ENCODE data around the gene LPIN1.
"Not testable (repeated sequence)": the region's sequence is repeated elsewhere in the genome, so short reads cannot be mapped to it uniquely, and the experiment has no call there.

LPIN1 gene

DNA sequence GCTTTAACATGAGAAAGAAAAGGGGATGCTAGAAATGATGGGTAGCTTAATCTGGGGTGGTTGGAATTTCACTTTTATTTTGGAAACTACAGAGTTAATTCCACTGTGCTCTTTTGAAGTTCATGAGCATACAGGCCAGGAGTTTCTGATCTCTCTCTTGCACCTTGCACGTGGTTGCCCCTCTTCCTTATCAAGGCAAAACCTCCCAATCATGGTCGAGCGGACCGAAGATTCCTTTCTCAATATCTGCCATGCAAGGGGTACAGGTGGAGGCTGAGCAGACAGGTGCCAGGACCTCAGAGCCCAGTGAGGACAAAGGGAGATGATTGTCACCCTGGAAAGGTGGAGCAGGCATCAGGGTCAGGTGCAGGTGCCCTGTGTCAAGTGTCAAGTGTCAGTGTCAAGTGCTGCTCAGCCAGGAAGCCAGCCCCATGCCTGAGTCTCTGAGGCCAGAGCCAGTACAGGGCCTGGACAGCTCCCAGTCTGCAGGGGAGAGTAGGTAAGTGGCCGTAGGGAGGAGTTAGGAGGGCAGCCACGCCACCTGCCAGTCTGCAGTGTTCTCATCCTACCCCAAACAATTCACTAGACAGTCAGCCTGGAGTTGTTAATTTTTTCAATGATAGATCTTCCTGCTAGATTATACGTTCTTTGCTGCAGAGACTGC lies 42.2 kb downstream of the LPIN1 start:
- no peak for DNase-seq

DNA sequence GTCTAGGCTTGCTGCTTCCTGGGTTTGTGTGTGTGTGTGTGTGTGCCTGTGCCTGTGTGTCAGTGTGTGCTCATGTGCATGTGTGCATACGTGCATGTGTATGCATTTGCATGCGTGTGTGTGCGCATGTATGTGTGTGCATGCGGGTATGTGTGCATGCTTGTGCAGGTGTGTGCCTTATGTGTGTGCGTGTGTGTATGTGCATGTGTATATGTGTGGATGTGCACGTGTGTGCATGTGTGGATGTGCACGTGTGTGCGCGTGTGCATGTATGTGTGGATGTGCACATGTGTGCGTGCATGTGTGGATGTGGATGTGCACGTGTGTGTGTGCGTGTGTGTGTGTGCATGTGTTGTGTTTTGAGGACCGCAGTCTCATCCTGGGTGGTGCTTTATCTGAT lies 42.8 kb downstream of the LPIN1 start:
- no peak for DNase-seq

GRCh38 chr2:11790228-11790627 lies 43.8 kb downstream of the LPIN1 start:
- DNase-seq: no peak

- no peak for DNase-seq
Observed at GRCh38 chr2:11795590-11795989, 49.2 kb downstream of the LPIN1 start.

DNA sequence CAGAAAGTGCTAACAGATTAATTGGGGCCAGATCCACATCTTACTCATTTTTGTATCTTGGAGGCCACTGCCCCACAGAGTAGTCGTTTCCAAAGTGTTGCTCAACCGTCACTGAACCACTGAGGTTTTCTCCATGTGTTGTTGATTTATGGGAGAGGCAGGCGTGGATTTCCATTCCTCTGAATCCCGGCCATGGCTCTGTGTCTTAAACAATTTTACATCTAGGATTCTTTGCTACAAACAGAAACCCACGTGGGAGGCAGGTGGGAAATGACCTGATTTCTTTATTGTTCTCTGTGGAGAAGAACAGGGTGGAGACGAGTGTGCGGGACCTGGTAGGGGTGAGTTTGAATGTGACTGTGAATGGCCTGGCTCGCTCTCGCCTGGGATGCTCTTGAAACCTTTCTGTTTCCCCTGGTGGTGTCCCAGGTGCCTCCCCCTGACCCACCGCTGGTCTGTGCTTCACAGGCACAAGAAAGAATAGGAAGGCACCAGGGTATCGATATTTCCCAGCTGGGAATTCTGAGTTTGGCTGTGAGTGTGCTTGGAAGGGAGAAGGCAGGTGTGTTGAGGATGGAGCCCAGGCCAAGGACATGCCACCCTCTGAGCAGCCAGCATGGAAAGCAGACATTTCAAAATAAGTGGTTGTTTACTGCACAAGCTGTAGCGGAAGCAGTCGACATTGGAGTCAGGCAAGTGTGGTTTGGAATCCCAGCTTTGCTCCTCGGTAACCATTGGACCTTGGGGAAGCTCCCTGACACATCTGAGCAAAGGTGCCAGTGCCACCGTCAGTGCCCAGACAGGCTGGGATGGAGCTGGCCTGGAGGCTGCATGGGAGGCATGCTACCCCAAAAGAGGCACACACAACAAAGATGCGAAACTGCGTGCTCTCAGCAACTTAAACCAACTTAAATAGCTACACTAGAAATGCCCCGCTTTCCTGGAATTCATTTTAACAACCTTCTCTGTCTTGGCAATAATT lies 50.0 kb downstream of the LPIN1 start:
- no peak for DNase-seq

DNA sequence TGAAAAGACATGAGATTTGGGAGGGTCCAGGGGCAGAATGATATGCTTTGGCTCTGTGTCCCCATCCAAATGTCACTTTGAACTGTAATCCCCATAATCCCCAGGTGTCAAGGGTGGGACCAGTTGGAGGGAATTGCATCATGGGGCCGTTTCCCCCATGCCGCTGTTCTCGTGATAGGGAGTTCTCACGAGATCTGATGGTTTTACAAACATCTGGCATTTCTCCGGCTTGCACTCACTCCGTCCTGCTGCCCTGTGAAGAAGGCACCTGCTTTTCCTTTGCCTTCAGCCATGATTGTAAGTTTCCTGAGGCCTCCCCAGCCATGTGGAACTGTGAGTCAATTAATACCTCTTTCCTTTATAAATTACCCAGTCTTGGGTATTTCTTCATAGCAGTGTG lies 51.4 kb downstream of the LPIN1 start:
- no peak for DNase-seq

DNA sequence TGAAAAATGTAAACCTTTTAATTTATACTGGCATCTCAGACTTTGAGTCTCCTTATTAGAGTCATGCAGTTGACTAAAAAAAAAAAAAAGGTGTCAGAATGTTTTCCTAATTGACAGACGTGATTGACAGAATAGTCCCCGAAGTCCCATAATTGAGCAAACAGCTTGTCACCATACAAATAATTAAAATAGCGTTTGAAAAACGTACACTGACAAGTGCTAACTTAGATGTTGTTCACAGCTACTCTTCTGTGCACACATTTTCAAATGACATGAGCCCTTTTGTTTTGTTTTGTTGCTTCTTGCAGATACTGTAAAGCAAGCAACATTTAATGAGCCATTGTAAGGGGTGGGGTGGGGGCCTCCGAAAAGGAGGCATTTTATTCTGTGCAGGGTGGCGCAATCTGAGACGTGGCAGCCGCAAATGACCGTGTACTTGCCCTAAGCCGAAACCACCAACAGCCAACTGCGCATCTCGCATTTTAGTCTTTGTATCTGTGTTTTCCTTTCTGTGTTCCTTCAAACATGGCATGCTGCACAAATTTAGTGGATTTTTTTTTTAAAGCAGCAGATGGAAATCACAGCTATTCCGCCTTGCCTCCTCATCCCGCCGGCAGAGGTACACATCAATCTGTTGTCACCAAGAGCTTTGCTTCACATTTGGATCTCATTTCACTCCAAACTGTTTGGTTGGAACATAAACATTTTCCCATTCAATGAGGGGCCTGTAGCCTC lies 52.4 kb downstream of the LPIN1 start:
- DNase-seq: no peak

GRCh38 chr2:11799826-11800225 lies 53.4 kb downstream of the LPIN1 start:
- DNase-seq: no peak

GRCh38 chr2:11802782-11803191 lies 56.4 kb downstream of the LPIN1 start:
- no peak for DNase-seq

DNA sequence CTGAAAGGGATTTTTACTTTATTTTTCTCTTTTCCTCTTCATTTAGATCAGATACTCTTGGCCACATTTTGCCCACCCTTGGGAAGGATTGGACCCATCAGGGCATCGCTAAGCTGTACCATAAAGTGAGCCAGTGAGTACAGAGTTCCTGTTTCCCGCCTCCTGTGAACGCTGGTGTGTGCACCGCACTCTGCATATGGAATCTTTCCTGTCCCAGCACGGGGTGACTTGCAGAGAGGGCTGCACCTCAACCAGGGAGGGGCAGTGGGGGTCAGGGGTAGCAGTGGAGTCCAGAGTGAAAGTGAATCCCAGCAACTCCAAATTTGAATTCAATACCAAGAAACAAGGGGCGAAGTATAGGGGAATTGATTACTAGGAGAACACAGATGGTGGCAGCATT lies 58.6 kb downstream of the LPIN1 start:
- DNase-seq: no peak

DNA sequence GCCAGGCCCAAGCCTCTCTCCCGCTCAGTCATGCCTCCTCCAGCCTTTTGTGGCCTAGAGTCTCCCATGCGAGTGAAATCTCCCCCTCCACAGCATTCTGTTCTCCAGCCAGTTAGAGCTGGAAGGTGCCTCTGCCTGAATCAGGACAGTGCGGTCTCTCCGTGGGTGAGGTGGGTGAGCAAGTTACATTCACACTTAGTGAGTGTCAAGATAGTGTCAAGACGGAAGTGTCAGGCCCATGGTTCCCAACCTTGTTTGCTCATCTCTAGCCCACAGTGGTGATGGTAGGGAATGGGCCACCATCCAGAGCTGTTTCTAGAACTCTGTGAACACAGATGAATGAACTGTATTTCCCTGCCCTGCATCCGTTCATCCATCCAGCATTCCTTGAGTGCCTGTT lies 59.5 kb downstream of the LPIN1 start:
- no peak for DNase-seq

- DNase-seq: no peak
Observed at GRCh38 chr2:11807156-11808015, 61.0 kb downstream of the LPIN1 start.

DNA sequence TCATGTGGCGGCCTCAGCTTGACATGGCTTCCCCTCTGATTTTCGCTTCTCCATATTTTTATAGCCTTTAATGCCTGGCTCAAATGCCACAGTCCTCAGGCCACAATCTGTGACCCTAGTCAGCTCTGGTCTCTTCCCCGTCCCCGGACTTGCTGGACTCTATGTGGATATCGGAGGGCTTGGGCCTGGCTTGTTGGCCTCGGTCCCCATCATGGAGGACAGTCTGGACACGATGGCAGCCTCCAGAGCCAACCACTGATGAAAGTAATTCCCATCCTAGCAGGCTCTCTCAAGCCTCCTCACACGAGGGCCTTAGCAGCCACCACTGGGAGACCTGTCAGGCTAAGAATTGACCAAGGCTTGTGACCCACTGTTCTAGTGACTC lies 61.6 kb downstream of the LPIN1 start:
- DNase-seq: no peak

DNA sequence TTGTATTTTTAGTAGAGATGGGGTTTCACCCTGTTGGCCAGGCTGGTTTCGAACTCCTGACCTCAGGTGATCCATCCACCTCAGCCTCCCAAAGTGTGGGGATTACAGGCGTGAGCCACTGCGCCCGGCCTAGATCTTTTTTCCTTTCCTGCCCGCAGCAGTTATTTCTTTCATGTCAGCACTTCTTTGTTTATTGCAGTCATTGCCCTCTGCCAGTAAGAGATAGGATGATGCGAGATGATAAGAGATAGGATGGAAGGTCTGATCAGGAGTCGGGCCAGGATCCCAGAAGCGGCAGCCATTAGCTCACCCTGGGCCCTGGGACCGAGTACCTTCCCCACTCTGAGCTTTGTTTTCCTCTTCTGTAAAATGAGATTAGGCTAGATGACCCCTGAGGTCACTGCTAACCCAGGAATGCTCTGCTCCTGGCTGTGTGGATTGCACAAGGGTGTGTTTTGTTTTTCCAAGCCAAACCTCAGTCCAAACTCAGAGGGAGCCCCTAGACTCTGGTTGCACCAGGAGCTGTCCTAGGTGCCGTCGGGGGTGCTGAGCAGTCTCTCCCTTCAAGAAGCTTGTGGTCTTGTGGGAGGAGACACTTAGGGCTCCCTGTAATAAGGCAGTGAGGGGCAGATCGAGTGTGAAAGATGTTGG lies 63.3 kb downstream of the LPIN1 start:
- no peak for DNase-seq

DNA sequence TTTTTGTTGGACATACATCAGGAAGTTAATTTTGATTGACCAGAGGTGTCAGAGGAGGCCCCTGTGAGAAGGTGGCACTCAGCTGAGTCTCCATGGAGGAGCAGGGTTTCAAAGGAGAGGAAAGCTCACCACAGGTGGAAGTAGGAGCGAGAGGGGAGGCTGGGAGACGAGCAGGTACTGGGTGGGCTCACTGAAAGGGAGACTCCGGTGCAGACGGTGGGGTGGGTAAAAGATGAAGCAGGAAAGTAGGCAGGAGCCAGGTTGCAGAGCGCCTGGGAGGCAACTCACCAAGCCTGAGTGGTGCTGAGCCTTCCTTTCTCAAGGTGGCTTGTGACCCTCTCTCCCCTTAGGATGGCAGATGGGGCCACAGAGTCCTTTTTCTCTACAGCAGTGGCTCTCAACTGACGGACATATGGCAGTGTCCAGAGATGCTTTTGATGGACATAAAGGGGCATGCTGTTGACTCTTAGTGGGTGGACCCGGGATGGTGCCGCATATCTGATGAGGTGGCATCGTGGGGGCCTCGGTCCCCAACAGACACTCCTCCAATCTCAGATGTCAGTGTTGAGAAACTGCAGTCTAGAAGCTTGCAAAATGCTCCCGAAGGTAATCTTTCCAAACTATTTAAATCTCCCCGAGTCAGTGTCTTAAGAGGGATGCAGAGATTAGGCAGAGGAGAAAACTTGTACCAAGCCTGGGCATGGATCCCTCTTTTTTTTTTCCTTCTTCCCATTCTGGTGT lies 64.0 kb downstream of the LPIN1 start:
- no peak for DNase-seq

GRCh38 chr2:11811036-11811654 lies 64.7 kb downstream of the LPIN1 start:
- DNase-seq: no peak

DNA sequence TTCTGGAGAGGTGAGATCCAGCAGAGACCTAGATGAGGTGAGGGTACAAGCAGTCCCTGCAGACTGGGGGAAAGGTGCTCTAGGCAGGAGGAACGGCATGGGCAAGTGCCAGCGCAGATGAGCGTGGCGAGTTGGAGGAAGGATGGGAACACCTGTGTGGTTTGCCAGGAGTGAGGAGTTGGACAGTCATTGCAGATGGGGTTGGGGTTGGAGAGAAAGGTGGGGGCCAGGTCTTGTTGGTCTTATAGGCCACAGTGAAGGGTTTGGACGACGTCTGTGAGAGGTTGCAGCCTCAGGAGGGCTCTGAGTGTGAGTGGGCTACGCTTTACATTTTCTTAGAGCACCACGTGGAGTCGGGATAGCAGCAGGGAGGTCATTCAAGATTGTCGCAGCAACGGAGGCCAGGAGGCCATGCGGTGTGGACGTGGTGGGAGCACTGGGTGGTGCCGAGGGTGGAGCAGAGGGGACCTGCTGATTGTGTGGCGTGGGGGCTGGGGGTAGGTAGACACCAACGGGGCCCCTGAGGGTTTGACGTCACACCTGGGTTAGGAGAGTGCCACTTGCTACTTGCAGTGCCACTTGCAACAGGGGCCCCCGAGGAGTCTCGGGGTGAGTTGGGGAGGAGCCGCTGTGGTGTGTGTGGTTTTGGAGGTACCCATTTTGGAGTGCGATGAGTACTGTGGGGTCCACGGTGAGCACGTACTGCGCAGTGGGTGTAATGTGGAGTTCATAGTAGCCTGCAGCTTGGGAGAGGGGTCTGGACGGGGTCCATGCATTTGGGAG lies 66.2 kb downstream of the LPIN1 start:
- no peak for DNase-seq

- DNase-seq: not testable (repeated sequence)
Observed at GRCh38 chr2:11813345-11813744, 66.9 kb downstream of the LPIN1 start.

- DNase-seq: no peak
Observed at GRCh38 chr2:11813951-11814350, 67.5 kb downstream of the LPIN1 start.

GRCh38 chr2:11814979-11815510 lies 68.6 kb downstream of the LPIN1 start:
- no peak for DNase-seq

Data from activated CD4-positive, alpha-beta T cell treated with anti-CD3 and anti-CD28 coated beads, Interleukin-10, Interleukin-2, amounts not matched to agents 100 ng/mL and 50 ng/mL, durations not matched to agents 16 hours and 8 hours (primary cell).